Measurements from ENCODE around the gene PLCD3.

- no peak for TF ChIP-seq POLR2AphosphoS5 (IDR thresholded peaks at IDR 0.05)
- no peak for TF ChIP-seq REST (IDR thresholded peaks at IDR 0.05; ENCODE audit: borderline replicate concordance)
Observed at GRCh38 chr17:45070809-45071208, 61.5 kb downstream of the PLCD3 start.
